Pulmonary artery endothelial cell (primary cell): Measurements from ENCODE around the gene TCTA. TPM values are rescaled to one million over a fixed set of nuclear protein-coding genes. Genes with fewer than 3 reads are reported as not detected.
"Not testable (repeated sequence)": the region's sequence is repeated elsewhere in the genome, so short reads cannot be mapped to it uniquely, and the experiment has no call there.

Source experiments
- DNase-seq: peaks from one replicate; pipeline ENCODE4 v3.0.0-alpha.2; 2011; ENCODE audit warnings: low read depth, low spot score
- total RNA-seq: library from RNA; depleted of rRNA; stranded (reverse); fragments of >200 nt; gene quantifications from 2 replicates; pipeline ENCODE4 v1.2.3, GENCODE V29; 2014

TCTA gene, protein sequence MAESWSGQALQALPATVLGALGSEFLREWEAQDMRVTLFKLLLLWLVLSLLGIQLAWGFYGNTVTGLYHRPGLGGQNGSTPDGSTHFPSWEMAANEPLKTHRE
- total RNA-seq = 14.4 and 16.6 TPM in 2 replicates

DNA sequence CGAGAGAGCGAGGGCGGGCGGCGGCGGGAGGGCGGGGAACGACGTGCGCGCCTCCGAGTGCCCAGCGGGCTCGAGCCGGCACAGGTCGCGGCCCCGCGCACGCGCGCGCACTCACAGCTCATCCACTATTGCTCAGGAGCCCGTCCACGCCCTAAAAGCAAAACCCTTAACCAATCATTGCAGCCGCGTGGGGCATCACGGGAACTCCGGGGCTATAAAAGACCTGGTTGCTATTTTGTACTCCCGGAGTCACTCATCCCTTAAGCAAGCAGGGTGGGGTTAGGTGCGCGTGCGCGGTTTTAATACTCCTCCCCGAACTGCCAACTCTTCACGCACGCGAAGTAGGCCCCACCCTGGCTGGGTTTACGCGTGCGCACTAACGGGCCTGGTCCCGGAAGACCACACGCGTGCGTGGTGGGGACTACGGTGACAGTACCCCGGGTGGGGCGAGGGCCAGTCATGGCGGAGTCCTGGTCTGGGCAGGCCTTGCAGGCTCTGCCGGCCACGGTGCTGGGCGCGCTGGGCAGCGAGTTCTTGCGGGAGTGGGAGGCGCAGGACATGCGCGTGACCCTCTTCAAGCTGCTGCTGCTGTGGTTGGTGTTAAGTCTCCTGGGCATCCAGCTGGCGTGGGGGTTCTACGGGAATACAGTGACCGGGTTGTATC lies at the start of gene TCTA, which contains the start of gene RHOA:
Gene TCTA, plus strand, starts transcription at position 456 of the 664 bp plus-strand sequence. Its CDS starts 4 bp downstream, at position 460.
Gene RHOA, minus strand, starts transcription at position 9 of the 664 bp plus-strand sequence. CDS start 36,387 bp downstream, outside the sequence.
- DNase-seq = peak; percentile 99

DNA sequence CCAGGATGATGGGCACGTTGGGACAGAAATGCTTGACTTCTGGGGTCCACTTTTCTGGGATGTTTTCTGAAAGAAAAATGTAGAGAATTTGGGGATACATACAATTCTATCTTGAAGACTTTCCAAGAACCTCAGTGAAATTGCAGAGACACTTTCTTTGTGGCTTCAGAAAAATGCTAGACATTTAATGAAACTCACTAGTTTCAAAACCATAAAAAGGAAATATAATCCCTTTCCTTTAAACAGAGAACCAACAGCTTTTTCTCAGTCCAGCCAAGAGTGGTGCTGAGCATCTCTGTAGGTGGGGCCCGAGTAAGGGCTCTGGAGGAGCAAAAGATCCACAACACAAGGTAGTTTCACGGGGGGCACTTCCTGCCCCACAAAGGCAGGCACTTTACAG lies 49.7 kb upstream of the TCTA start:
- no peak for DNase-seq

DNA sequence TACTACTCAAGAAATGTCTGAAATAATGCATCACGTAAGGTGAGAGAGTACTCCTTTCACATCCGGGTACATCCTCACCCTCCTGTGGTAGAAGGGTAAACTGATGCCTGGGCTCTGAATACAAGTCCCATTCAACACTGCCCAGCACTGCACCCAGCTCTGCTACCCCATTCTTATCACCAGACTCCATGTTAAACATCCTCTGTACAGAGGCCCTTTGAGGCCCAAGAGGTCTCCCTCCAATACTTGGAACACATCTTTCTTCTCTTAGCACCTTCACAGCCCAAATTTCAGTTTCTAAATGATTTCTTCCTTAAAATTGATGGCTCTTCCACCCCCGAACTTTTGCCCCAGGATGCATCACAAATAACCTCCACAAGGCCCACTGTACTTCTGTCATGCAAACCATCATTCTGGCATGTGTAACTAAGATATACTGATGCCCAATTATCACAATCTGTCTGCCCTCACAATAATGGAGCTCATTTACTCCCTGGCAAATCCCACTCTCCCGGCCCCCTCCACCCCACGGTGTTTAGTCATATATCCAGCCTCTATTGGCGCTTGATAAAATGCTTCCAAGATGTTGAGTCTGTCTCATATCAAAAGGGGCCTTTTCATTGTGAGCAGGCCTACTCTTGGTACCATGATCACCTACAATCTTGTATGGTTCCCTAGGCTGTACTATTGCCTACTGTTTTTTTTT lies 41.5 kb upstream of the TCTA start:
- no peak for DNase-seq

DNA sequence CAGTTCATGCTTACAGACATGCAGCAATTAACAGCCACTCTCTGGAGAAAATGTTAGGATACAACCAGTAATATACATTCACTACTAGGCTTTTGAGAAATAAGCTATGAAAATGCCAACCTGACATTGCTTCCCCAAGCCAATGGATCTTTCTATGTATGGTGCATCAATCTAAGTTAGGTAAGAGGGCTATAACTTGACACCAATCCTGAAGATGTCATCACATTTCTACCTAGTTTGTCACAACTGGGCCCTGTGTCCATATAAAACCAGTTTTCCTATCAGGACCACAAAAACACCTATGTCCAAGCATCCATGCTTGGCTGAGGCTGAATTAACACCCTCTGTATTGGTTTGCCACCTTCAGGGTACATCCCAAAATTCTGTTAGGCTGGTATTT lies 40.3 kb upstream of the TCTA start:
- DNase-seq = no peak

DNA sequence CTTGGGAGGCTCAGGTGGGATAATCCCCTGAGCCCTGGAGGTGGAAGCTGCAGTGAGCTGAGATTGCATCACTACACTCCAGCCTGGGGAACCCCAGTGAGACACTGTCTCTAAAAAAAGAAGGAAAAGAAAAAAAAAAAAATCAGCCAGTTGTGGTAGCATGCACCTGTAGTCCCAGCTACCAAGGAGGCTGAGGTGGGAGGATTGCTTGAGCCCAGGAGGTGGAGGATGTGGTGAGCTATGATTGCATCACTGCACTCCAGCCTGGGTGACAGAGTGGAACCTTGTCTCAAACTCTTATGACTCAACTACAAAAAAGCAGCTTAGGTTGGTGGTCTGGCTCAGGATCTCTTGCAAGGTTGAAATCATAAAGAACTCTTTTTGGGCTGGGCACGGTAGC lies 34.7 kb upstream of the TCTA start:
- DNase-seq = no peak

DNA sequence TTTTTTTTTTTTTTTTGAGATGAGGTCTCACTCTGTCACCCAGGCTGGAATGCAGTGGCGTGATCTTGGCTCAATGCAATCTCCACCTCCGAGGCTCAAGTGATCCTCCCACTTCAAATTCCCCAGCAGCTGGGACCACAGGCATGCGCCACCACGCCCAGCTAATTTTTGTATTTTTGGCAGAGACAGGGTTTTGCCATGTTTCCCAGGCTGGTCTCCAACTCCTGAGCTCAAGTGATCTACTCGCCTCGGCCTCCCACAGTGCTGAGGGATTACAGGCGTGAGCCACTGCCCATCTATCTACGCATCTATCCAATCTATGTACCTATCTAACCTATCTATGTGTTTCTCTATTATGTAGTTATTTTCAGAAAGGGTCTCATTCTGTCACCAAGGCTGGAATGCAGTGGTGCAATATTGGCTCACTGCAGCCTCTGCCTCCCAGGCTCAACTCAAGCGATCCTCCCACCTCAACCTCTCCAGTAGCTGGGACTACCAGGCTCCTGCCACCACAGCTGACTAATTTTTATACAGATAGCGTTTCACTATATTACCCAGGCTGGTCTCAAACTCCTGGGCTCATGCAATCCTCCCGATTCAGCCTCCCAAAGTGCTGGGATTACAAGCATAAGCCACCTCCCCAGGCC lies 33.9 kb upstream of the TCTA start:
- DNase-seq = no peak

DNA sequence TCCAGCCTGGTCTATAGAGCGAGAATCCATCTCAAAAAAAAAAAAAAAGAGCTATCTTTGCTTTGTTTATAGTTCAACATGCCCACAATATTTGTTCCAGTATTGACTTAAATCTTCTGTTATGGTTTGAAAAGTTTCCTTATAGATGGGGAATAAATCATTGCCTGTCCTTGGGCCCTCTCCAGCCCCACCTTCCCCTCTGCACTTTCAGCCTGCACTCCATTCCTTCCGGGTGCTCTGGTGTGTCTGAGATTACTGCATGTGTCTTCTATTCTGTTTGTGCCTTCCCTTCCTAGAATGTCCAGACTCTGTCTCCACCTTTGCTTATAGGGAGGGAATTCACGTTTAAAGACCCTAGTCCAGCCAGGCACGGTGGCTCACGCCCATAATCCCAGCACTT lies 28.8 kb upstream of the TCTA start:
- DNase-seq = no peak

DNA sequence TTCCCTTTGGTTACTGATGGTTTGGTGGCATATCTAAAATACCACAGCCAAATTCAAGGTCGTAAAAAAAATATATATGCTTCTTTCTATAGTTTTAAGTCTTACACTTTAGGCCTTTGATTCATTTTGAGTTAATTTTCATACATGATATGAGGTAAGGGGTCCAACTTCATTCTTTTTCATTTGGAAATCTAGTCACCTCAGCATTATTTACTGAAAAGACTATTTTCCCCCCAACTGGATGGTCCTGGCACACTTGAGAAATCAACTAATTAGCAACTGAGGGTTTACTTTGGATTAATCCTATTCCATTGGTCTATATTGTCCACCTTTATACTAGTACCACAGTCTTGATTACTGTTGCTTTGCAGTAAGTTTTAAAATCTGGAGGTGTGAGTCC lies 26.6 kb upstream of the TCTA start:
- DNase-seq = no peak

DNA sequence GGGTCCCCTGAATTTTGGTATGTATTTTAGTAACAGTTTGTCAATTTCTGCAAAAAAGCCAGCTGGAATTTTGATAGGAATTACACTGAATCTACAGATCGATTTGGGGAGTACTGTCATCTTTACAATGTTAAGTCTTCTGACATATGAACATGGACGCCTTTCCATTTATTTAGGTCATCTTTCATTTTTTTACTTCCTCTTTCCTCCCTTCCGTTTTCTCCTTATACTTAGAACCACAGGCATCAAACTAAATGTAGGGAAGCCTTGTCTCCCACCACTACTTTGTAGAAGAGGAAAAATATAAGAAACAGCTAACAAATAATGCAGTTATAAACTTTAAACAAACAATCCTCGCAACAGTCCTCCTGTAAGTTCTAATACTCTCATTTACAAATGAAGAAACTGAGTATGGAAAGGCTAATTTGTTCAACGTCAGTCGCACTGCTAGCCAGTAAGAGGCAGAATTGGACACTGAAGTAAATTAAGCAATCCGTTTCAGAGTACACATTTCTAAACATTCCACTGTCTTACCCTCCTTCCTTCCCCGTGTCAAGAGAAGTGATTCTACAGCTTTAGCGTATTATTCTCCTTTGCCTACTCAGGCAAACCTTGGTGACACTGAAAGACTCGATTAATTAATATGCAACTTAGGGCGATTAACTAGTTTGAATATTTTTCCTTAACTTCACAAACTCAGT lies 26.0 kb upstream of the TCTA start:
- DNase-seq = no peak

DNA sequence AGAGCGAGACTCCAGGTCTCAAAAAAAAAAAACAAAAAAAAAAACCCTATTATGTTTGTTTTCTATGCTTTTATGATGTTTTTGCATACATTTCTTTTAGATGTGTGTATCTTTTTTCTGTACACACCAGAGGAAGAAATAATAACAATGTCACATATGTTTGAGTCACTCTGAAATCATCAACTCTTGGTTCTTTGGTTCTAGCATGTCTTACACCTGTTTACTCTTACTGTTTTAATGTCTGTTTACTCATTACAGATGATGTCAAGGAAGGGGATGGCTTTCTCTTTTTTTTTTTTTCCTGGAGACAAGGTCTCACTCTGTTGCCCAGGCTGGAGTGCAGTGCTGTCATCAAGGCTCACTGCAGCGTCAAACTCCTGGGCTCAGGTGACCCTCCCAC lies 24.5 kb upstream of the TCTA start:
- no peak for DNase-seq

DNA sequence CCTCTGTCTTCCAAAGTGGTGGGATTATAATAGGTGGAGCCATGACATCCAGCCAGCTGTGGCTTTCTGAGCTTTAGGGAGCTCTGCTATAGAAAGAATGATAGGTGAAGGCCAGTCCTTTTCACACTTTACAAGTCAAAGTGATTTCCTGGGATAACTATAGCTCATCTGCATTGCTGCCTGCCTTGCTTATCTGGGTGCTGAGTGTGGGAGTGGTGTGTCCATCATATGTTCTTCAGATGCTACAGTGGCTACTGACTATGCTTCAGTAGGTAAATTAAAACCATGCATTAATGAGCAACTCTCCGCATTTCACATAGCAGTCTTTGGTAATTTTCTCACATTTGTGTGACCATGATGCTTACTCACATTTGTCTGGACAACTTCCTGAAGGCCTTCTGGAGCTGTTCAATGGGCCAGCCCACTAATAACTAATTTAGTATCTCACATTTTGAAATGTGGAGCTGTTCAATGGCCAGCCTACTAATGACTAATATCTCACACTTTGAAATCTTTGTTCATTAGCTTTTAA lies 23.9 kb upstream of the TCTA start:
- DNase-seq = no peak

DNA sequence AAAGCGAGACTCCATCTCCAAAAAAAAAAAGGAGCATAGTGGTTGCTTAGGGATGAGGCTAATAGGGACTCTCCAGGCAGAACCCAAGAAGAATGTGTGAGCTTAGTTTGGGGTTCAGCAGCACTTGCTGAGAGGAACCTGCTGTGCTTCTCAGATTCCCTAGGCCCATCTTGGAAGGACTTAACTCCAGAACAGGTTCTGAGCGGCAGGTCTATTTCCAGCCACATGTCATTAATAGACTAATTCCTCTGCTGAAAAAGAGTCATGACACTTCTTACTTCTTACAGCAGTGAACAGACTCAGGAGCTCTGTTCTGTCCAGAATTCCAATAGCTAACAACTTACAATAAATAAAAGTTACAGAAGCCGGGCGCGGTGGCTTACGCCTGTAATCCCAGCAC lies 22.9 kb upstream of the TCTA start:
- no peak for DNase-seq

DNA sequence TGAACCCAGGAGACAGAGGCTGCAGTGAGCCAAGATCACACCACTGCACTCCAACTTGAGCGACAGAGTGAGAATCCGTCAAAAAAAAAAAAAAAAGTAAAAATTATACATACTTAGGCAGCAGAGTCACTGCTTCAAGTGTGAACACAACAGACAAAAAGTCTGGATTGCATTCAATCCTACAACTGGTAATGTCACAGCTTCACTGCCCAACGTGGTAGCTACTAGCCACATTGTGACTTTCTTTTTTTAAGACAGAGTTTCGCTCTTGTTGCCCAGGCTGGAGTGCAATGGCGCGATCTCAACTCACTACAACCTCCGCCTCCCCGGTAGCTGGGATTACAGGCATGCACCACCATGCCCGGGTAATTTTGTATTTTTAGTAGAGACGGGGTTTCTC lies 20.9 kb upstream of the TCTA start:
- DNase-seq = not testable (repeated sequence)

DNA sequence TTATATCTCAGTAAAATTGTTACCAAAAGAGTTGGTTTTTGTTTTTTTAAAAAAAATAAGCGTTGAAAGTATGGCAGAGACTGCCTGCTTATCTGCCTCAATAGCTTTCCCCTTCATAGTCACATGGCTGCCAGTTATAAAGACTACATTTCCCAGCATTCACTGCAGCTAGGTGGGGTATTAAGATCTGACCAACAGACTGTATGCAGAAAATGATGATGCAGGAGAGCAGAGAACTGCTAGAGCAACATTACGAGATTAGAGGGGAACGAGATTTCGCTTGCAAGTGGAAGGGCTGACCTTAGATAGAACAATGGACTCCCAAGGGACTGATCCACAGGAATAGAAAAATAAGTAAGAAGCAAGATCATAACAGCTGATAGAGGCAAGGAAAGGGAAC lies 14.8 kb upstream of the TCTA start:
- no peak for DNase-seq

DNA sequence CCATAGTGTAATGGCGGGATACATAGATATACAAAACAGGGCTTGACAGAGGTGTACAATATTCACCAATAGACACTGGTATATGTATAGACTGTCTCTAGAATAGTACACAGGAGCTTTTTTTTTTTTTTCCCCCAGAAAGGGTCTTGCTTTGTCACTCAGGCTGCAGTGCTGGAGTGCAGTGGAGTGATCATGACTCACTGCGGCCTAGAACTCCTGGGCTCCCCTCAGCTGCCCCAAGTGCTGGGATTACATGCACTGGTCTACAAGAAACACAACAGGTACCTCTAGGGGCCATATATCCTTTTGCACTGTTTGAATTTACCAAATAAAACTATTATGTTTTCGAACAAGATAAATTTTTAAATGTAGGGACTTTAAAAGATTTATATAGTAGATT lies 12.8 kb upstream of the TCTA start:
- no peak for DNase-seq

DNA sequence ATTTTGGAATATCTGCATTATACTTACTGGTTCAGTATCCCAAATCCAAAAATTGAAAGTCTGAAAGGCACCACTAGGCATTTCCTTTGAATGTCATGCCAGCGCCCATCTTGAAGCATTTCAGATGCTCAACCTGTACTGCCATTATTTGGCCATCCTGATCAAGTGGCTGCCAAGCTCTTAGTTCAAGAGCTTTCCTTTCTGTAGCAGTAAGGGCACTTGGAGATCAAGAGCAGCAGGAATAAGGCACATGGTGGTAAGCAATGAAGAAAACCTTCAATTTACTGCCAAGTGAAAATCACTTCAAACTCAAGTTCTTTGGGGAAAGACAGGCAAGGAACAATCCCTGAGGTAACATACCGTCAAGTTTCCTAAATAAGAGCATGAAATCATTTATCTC lies 10.5 kb upstream of the TCTA start:
- no peak for DNase-seq

DNA sequence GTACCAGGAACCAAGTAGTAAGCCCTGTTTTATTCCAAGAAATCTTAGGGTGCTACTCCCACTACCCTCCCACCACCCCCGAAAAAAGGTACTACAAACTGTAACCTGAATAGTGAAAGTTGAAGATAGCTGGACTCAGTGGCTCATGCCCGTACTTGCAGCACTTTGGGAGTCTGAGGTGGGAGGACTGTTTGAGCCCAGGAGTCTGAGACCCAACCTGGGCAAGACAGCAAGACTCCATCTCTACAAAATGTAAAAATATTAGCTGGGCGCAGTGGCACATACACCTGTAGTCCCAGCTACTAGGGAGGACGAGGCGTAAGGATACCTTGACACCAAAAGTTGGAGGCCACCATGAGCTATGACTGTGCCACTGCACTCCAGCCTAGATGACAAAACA lies 8.3 kb upstream of the TCTA start:
- no peak for DNase-seq

DNA sequence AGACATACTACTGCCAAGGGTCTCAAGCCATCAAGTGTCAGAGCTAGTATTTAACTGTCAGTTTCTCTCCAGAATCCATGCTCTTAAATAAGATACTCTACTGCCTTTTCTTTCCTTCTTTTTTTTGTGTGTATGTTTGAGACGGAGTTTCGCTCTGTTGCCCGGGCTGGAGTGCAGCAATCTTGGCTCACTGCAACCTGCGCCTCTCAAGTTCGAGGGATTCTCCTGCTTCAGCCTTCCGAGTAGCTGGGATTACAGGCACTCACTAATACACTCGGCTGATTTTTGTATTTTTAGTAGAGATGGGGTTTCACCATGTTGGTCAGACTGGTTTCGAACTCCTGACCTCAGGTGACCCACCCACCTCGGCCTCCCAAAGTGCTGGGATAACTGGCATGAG lies 6.7 kb upstream of the TCTA start:
- DNase-seq = not testable (repeated sequence)

DNA sequence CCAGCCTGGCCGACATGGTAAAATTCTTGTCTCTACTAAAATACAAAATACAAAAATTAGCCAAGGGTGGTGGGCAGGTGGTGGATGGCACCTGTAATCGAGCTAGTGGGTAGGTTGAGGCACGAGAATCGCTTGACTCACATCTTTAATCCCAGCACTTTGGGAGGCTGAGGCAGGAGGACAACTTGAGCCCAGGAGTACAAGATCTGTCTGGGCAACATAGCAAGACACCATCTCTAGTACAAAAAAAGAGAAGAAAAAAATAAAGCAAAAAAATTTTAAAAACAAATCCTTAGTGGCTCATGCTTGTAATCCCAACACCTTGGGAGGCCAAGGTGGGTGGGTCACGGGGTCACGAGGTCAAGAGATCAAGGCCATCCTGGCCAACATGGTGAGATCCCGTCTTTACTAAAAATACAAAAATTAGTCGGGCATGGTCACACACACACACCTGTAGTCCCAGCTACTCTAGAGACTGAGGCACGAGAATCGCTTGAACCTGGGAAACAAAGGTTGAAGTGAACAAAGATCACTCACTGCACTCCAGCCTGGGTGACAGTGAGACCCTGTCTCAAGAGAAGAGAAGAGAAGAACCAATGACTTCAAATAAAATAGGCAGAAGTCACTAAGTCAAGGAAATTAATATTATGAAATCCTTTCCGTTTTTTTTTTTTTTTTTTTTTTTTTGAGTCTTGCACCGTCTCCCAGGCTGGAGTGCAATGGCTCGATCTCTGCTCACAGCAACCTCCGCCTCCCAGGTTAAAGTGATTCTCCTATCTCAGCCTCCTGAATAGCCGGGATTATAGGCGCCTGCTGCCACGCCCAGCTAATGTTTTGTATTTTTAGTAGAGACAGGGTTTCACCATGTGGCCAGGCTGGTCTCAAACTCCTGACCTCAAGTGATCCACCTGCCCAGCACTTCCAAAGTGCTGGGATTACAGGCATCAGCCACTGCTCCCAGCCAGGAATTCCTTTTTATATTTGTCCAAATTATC lies 5.4 kb upstream of the TCTA start:
- DNase-seq = no peak
